Eye (tissue), 1 donor: ENCODE results near the gene TPX2.
"Not testable (repeated sequence)": the region's sequence is repeated elsewhere in the genome, so short reads cannot be mapped to it uniquely, and the experiment has no call there.

ENCODE experiments used
- DNase-seq: peaks from one replicate; pipeline ENCODE4 v3.0.0-alpha.2; 2015

The TPX2 gene

DNA sequence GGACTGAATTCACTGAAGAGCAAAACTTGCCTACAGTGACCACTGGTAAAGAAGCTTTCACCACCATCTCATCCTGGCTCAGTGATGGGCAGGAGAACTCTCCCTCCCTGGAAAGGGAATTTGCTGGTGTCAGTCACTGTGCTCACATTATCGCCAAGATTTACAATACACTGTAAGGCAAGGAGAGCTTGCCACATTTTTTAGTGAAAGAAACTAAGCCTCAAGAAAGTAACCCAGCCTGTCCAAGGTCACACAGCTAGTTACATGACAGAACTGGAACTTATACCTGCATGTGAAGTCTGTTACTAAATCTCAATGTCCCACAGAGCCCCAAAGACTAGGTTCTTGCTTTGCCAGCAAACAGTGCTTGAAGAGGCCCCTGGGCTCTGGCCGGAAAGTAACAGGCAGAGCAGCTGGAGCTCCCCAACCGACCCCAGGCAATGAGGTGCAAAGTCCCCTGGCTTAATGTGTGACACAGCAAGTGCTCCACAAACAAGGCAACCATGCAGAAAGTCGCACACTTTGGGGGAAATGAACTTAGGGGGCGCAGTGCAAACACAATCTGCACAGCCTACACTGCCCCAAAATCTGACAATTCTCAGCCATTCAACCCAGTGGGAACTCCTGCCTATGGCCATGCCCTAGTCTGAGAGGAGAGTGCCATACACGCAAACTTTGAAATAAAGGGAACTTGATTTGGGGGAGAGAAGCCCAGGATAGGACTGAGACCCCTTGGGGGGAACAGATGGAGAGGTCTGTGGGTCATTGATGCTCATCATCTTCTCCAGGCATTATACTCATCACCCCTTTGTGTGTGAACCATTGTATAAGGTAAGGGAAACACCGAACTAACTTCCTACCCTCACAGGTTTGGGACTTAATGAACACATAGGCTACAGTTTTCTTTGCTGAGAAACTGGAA, 18.3 kb upstream of the TPX2 start:
- no peak for DNase-seq

DNA sequence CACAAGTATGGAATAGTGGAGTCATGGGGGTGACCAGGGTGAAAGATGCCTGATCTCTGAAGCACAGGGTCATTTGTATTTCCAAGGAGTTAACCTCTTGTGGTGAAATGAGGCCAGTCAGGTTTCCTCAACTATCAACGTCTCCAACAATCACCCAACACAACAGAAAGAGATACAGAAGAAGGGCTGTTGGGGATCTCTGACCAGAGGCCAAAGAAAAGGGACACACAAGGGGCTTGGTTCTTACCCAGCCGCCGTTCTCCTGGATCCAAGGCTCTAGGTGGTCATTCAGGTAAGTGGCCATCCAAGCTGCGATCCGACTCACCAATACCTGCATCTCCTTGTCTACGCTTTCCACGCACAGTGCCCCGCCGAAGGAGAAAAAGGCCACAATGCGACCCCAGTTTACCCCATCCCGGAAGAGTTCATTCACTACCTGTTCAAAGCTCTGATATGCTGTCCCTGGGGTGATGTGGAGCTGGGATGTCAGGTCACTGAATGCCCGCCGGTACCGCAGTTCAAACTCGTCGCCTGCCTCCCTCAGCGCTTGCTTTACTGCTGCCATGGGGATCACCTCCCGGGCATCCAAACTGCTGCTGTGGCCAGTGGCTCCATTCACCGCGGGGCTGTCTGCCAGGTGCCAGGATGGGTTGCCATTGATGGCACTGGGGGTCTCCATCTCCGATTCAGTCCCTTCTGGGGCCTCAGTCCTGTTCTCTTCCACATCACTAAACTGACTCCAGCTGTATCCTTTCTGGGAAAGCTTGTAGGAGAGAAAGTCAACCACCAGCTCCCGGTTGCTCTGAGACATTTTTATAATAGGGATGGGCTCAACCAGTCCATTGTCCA, 17.5 kb upstream of the TPX2 start:
- peak; percentile 52 for DNase-seq

DNA sequence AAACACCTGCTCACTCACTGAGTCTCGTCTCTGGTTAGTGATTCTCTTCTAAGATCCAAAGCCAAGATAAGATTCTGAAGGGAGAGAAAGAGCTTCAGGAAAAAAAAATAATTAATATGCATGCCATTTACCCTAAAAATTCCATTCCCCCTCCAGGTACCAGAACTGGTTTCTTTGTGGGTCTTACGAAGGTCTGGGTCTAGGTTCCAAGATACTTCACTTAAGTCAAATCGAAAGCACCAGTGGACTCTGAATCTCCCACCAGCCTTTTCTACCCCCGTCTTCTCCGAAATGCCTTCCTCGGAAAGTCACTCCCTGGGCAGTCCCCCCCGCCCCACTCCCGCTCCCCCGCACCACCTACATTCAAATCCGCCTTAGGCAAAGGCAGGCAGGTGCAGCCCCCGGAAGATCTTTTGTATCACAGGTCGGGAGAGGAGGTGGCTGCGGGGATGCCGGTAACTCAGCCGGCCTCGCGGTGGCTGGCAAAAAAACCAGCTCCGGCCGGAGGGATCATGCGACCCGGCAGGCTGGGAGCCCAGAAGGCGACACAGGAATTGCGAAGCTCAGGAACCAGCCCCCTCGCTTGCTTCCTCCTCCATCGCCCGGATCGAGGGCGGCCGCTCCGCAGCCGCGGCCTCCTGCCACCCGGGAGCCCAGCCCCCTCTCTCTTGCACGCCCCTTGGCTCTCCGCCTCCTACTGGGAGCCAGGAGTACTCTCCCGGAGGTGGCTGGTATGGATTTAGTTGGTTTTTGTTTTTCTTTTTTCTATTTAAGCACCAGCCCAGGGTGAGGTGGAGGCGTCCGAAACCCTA, 16.6 kb upstream of the TPX2 start, which contains the start of gene BCL2L1:
TSS of gene BCL2L1 (minus strand) at position 612 of the 812 bp plus-strand sequence. CDS start 650 bp downstream, outside the sequence.
- peak; percentile 92 for DNase-seq

DNA sequence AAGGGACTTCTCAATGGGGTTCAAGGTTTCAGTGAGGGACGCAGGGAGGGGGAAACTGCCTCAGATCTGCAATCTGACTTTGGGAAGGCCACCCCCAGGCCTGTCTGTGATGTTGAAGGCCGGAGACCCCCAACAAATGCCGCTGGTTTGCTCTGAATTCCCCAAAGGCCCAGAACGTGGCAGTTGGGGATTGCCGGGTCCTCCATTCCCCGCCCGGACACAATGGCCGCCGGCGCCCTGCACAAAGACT, 16.1 kb upstream of the TPX2 start:
- DNase-seq = no peak

DNA sequence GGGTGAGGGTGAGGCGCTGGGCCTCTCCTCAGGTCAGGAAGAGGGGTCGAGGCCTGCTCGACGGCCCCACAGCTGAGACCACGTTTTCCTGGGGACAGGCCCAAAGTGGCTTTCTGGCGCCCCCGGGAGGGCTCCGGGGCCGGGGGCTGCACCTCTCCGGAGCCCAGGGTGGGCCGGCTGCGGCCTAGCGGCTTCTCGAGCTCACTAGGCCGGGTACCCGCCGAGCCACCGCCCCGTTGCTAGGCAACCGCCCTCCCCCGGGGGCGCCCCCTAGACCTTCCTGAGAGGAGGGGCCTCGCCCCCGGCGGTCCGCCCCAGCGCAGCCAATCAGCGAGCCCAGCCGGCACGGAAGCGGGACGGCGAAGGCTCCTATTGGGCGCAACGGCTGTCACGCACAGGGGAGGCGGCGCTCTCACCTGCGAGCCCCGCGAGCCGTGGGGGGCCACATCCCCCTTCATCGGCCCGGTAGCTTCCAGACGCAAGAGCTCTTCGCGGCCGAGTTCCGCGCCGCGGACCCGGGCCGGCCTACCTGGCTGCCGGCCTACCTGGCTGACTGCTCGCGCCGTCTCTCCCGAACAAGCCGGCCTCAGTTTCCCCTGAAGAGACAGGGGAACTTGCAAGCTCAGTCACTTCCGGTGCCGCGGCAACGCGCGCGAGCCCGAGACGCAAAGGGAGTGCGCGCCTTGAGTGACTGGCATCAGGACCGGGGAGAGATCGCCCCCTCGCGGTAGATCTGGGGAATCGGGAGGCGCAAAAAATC, 15.6 kb upstream of the TPX2 start:
- peak; percentile 99 for DNase-seq

DNA sequence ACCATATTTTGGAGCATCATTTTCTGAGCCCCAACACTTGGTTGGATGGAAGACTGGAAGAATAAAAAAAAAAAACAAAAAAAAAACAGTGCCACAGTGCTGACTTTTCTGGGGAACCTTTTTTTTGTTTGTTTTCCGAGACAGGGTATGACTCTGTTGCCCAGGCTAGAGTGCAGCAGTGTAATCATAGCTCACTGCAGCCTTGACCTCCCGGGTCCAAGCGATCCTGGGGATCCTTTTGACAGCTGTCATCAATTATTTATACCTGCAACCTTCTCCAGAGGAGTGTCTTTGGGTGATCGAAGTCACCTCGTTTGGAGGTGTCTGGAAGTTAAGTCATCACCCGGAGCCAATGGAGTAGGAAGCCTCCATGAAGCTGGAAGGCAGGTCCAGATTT, 7.8 kb upstream of the TPX2 start:
- no peak for DNase-seq

DNA sequence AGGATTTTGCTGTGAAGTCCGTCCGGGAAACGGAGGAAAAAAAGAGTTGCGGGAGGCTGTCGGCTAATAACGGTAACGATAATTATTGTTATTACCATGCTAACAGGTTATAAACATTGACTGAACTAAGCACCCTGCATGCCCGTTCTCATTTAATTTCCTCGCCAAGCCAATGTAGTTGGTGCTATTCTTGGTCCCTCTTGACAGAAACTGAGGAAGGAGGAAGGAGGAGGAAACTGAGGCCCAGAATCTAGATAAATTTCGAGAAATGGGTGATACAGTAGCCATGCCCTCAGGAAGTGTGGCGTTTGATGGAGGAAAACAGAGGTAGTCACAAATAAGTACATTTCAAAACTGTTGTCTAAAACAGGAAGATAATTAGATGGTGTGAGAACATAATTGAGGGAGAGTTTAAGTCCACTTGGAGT, 474 bp downstream of the TPX2 start:
- DNase-seq = no peak

DNA sequence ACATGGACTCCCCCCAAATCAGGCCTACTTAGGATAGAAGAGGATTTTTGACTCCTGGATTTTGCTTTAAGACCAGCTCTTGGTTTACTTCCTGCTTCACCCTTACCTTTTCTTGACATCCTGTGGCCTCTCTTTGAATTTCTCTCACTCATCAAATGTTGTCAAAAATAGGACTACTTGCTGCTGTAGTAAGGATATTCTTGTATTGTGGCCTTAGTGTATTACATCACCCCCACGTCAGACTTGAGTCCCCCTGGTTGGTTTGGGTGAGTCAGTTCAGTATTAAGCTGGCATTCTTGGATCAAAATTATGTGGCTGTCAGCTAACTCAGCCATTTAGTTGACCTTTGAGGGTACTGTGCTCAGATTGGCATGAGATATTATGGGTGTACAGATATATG, 1.1 kb downstream of the TPX2 start:
- DNase-seq = no peak

DNA sequence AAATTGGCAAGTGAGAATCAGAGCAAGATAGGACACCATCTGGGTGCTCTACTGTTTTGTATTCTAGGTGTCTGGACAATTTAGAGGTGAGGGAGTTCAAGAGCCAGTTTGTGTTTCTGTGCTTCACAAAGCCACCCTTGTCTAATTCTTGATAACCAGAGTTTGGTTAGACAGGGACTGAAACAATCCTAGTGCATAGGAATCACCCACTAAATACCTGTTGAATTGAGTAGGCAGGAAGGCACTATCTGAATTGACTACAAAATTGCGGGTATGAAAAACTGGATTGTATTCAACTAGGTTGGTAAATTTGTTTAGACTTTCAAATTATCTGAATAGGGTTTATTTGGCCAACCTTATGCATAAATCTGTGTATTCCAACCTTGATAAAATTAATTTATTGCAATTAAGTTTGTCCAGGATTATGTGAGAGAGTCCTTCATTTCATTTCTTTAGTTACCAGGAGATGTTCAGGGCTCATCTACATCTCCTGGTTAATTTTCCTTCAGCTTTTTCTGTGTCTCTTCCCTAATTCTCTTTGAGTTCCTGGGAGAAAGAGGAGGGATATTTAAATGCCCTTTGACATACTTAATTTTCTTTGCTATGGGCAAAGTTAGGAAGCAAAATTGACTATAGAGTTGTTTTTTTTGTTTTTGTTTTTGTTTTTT, 1.7 kb downstream of the TPX2 start:
- DNase-seq = no peak

DNA sequence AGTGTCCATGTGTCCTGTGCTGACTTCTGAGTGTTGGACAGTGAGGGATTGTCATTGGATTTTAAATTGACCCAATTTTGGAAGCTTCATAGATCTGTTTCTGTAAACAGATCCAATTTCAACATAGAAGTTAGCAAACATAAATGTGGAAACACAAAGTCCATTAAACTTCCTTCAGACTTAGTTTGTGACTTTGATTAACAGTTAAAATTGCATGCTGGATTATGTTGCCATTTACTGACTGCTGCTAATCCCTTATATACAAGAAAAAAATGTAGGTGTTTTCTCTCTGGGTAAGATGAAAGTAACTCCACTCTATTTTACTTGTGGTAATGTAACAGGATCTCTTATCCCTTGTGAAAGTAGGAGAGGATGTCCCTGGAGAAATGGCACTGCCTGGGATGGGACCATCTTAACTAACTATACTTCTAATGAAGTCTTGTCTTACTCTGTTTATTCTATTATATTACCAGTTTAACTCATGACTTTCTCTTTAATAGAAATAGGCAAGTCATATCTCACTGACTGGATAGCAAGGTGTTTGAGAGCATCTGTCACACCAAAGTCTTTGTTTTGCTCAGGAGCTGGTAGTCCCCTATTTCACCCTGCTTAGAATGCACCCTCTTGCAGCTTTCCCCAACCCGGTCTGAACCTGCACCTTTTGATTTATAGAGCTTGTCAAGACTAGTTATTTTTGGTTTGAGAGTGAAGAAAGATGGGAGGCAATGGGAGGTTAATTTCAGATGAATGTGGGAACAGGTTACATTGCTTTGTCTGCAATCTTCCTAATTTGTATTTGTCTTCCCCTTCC, 7.2 kb downstream of the TPX2 start:
- DNase-seq = no peak

DNA sequence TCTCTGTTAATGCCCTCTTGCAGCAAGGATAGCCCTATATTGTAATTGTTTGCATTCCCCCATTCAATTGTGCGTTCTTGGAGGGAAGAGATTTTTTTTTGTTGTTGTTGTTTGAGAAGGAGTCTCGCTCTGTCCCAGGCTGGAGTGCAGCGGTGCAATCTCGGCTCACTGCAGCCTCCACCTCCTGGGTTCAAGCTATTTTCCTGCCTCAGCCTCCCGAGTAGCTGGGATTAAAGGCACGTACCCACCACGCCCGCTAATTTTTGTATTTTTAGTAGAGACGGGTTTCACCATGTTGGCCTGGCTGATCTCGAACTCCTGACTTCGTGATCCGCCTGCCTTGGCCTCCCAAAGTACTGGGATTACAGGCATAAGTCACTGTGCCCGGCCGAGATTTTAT, 7.9 kb downstream of the TPX2 start:
- DNase-seq = not testable (repeated sequence)

DNA sequence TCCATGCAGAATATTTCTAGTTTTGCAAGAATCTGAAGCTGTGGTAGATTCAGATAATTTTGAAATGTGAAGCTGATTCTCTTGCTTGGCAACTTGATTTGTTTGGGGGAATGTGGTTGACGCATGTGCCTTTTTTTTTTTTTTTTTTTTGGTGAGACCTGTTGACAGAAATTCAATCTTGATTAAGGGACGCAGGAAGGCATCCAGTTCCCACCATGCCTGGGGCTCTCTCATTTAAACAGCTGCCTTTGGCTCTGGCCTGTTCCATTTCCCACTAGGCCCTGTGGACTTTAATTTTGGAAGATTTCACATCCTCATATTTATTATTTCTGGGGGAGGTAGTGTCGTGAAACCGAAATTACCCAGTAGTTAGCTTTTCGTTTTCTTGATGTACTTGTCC, 8.6 kb downstream of the TPX2 start:
- DNase-seq = peak; percentile 16

DNA sequence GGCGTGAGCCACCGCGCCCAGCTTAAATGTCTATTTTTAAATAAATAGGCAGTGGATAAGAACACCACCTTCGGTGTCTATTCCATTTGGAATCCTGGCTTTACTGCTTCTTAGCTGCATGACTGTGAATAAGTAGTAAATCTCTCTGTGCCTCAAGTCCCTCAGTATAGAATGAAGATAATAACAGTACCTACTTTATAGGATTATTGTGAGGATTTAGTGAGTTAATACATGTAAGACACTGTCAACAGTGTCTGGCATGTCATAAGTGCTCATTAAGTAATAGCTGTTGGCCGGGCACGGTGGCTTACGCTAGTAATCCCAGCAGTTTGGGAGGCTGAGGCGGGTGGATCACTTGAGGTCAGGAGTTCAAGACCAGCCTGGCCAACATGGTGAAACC, 10.1 kb downstream of the TPX2 start:
- no peak for DNase-seq

DNA sequence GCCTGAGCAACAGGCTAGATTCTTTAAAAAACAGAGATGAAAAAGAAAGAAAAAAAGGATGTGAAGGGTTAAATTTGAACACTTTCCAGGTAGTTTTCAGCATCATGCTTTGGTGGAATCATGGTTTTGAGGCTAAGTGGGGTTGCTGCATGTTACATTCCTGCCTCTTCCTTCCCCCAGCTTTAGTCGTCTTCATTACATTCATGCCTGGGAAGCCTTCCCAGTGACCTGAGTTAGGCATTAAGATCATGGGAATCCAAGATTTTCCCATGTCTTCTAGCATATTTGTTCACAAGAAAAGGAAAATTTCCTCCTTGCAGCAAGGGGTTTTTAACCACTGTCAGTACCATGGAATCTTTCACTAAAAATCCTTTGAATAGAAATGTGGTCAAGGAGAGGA, 12.0 kb downstream of the TPX2 start:
- DNase-seq = no peak

DNA sequence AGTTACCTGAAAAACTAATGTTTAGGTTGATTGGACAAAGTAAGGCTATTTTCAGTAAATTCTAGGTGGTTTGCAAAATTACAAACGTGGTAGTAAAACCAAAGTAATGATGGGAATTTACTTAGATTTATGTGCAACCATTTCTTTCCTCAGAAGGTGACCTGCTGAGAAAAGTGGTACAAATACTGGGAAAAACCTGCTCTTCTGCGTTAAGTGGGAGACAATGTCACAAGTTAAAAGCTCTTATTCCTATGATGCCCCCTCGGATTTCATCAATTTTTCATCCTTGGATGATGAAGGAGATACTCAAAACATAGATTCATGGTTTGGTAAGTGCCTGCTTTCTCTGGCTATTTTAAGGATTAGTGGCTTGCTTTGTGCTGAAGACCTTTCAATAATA, 18.2 kb downstream of the TPX2 start:
- no peak for DNase-seq

DNA sequence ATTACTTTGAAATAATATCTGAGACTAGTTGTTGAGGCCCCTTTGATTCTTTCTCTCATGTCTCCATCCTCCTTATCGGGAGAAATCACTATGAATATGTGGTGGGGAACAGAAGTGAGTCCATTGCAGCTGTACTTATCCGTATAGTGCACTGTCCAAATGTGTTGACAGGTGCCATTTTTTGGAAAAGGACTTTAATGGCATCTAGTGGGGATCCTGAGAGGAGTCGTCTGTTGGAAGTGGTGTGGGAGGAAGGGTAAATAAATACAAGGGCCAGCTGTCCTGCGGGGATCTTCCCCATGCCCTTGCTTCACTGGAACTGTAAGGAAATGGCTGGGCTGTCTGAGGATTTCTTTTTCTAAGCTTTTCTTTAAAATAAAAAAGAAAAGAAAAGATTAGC, 19.4 kb downstream of the TPX2 start:
- no peak for DNase-seq

DNA sequence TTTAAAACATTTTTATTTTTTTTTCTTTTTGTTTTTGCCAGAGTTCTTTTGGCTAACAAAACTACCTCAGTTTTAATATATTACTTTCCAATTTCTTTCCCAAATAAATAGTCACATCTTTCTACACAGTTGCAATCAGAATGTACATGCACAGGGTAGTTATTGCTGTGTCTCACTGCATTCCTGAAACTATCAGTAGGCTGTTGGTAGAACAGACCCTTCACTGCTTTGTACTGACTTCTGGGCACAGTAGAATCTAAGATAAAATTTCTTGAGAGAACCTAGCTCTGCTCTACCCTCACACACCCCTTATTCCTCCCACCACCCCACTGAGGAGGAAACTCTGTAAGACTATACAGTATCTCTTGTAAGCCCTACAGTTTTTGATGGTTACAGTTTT, 19.9 kb downstream of the TPX2 start:
- DNase-seq = no peak

DNA sequence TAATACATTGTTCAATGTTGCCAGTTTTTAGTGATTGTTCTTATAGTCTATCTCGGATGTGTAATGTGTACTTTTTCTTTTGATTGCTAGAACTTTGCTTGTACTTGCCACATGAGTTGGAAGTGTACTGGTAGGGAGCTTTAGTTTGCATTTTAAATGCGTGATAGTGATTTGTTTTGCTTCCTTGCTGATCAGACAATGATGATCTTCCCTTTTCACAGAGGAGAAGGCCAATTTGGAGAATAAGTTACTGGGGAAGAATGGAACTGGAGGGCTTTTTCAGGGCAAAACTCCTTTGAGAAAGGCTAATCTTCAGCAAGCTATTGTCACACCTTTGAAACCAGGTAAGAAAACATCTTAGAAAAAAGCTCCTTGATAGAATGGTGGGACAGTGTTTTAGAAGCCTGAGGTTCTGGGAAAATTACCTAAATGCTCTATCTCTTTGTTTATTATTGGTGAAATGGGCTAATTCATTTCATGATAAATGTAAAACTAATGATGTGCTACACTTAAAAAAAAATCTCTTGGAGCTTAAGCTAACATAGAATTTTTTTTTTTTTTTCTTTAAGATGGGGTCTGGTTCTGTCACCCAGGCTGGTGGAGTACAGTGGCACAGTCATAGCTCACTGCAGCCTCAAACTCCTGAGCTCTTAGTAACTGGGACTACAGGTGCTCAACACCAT, 20.9 kb downstream of the TPX2 start:
- no peak for DNase-seq

DNA sequence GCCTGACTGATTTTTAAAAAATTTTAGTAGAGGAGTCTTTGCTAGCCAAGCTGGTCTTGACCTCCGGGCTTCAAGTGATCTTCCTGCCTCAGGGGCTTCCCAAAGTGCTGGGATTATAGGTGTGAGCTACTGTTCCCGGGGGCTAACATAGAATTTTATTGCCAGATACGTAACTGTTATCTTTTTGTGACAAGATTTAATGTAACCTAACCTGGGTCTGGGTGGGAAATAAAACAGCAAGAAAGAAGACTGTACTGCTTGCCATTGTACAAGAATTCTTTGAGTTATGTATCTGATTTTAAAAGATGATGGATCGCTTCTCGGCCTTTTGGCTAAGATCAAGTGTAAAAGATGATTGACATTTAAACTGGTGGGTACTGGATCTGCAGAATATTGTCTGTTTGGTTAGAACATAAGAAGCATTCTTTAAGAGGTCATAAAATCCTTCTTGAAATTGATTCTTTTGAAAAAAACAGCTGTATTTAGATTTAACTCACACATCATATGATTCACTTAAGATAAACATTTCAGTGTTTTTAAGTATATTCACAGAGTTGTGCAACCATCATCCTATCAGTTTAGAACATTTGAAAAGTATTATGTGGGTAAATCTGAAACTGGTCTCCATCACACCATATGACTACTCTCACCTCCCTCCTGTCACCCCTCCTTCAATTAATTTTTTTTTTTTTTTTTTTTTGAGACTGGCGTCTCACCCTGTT, 21.6 kb downstream of the TPX2 start:
- no peak for DNase-seq
